Inflammatory macrophage treated with lipopolysaccharide for 4 hours (primary cell): Measurements from ENCODE around the gene TESPA1.
A peak's percentile ranks its signal among the peaks of the same experiment; 100 is the strongest.

ENCODE experiments used
- DNase-seq: peaks from one replicate; pipeline ENCODE4 v3.0.0-alpha.2; 2020

Gene TESPA1

GRCh38 chr12:54981796-54982195, 2.8 kb downstream of the TESPA1 start:
- no peak for DNase-seq

GRCh38 chr12:54980341-54980740, 4.2 kb downstream of the TESPA1 start:
- no peak for DNase-seq

GRCh38 chr12:54977857-54978256, 6.7 kb downstream of the TESPA1 start:
- DNase-seq: no peak

- DNase-seq: no peak
Measured at GRCh38 chr12:54977155-54977554, 7.4 kb downstream of the TESPA1 start.

GRCh38 chr12:54975875-54976274, 8.7 kb downstream of the TESPA1 start:
- no peak for DNase-seq

GRCh38 chr12:54975272-54975671, 9.3 kb downstream of the TESPA1 start:
- no peak for DNase-seq

GRCh38 chr12:54974279-54974678, 10.3 kb downstream of the TESPA1 start:
- DNase-seq: no peak

- no peak for DNase-seq
Measured at GRCh38 chr12:54973556-54973955, 11.0 kb downstream of the TESPA1 start.

- no peak for DNase-seq
Measured at GRCh38 chr12:54970741-54971140, 13.8 kb downstream of the TESPA1 start.

- no peak for DNase-seq
Measured at GRCh38 chr12:54968181-54968730, 16.3 kb downstream of the TESPA1 start.

- no peak for DNase-seq
Measured at GRCh38 chr12:54967461-54967860, 17.1 kb downstream of the TESPA1 start.

GRCh38 chr12:54961190-54961589, 23.4 kb downstream of the TESPA1 start:
- DNase-seq: no peak

GRCh38 chr12:54959291-54960018, 25.1 kb downstream of the TESPA1 start:
- no peak for DNase-seq

- DNase-seq: peak; percentile 64
Measured at GRCh38 chr12:54958048-54958658, 26.4 kb downstream of the TESPA1 start.

- DNase-seq: peak; percentile 62
Measured at GRCh38 chr12:54956818-54957641, 27.5 kb downstream of the TESPA1 start.

GRCh38 chr12:54956322-54956721, 28.2 kb downstream of the TESPA1 start:
- DNase-seq: no peak

- peak; percentile 44 for DNase-seq
Measured at GRCh38 chr12:54954801-54955200, 29.8 kb downstream of the TESPA1 start.

- no peak for DNase-seq
Measured at GRCh38 chr12:54954228-54954627, 30.3 kb downstream of the TESPA1 start.

GRCh38 chr12:54950071-54950727, 34.4 kb downstream of the TESPA1 start:
- DNase-seq: no peak

- DNase-seq: no peak
Measured at GRCh38 chr12:54949073-54949711, 35.4 kb downstream of the TESPA1 start.

GRCh38 chr12:54948171-54948570, 36.4 kb downstream of the TESPA1 start:
- no peak for DNase-seq

GRCh38 chr12:54945082-54945481, 39.5 kb downstream of the TESPA1 start:
- no peak for DNase-seq
